SU-DHL-6 (cell line): ENCODE data around the gene CPZ.

Experiments
- H2AFZ ChIP-seq: fragments of 200-600 bp; sonication (generic); 2 replicates; pipeline ENCODE4 v1.6.1; 2014; ENCODE audit warnings: low read depth, mild to moderate bottlenecking, moderate library complexity, mixed read lengths, antibody characterized with exemption, low read length; ENCODE audit not compliant: severe bottlenecking
- H3F3A ChIP-seq: fragments of 200-600 bp; shearing (Covaris generic); 2 replicates; pipeline ENCODE4 v1.6.0; 2016; ENCODE audit warnings: antibody characterized with exemption, mild to moderate bottlenecking; ENCODE audit not compliant: insufficient read depth
- H3K27ac ChIP-seq: fragments of 200-600 bp; sonication (generic); 2 replicates; pipeline ENCODE4 v1.5.1; 2016; ENCODE audit warnings: low read depth, mild to moderate bottlenecking, low read length, moderate library complexity, mixed read lengths
- H3K27me3 ChIP-seq: fragments of 200-600 bp; sonication (generic), shearing (Covaris generic); 2 replicates; pipeline ENCODE4 v1.6.0; 2014; ENCODE audit warnings: mild to moderate bottlenecking, low read length
- H3K36me3 ChIP-seq: fragments of 200-600 bp; sonication (generic); 2 replicates; pipeline ENCODE4 v1.6.1; 2014; ENCODE audit warnings: mild to moderate bottlenecking, low read length, mixed read lengths
- H3K4me2 ChIP-seq: fragments of 300-600, 200-600 bp; shearing (Covaris generic), sonication (generic); 2 replicates; pipeline ENCODE4 v1.6.0; 2014; ENCODE audit warnings: low read length, low read depth, mild to moderate bottlenecking; ENCODE audit not compliant: poor library complexity, severe bottlenecking
- H3K4me3 ChIP-seq: fragments of 200-600 bp; sonication (generic); 2 replicates; pipeline ENCODE4 v1.5.1; 2014; ENCODE audit warnings: antibody characterized with exemption, low read length, mild to moderate bottlenecking, mixed read lengths; ENCODE audit not compliant: insufficient read depth, poor library complexity, severe bottlenecking
- H3K79me2 ChIP-seq: fragments of 200-600 bp; sonication (generic); 2 replicates; pipeline ENCODE4 v1.6.1; 2014; ENCODE audit warnings: mild to moderate bottlenecking, low read length, moderate library complexity; ENCODE audit not compliant: insufficient read depth
- H3K9ac ChIP-seq: fragments of 200-600 bp; sonication (generic); 2 replicates; pipeline ENCODE4 v1.7.0; 2014; ENCODE audit warnings: mild to moderate bottlenecking, low read length
- H3K9me2 ChIP-seq: fragments of 200-600 bp; sonication (generic); replicated peaks from 2 replicates; pipeline ENCODE4 v1.6.1; 2014; ENCODE audit warnings: low read length; ENCODE audit not compliant: insufficient read depth
- H3K9me3 ChIP-seq: fragments of 200-600 bp; sonication (generic); 2 replicates; pipeline ENCODE4 v1.6.1; 2014; ENCODE audit warnings: low read length, mixed read lengths; ENCODE audit not compliant: insufficient read depth
- H4K20me1 ChIP-seq: fragments of 200-600 bp; sonication (generic); 2 replicates; pipeline ENCODE4 v1.6.1; 2014; ENCODE audit warnings: low read depth, mild to moderate bottlenecking, antibody characterized with exemption, low read length, moderate library complexity, mixed read lengths
- EZH2phosphoT487 ChIP-seq: fragments of 200-600 bp; sonication (generic), shearing (Covaris generic); conservative IDR thresholded peaks from 2 replicates; pipeline ENCODE4 v1.6.1; 2018; ENCODE audit warnings: mild to moderate bottlenecking, antibody characterized with exemption, low read length, moderate library complexity, mixed read lengths
- TF ChIP-seq, protein P1 (sequence below): fragments of 200-600 bp; sonication (generic); IDR thresholded peaks from one replicate; pipeline ENCODE4 v1.5.1; 2017; ENCODE audit warnings: antibody characterized with exemption, mild to moderate bottlenecking, low read length, moderate library complexity; ENCODE audit not compliant: insufficient read depth, poor library complexity, severe bottlenecking

Gene CPZ

DNA sequence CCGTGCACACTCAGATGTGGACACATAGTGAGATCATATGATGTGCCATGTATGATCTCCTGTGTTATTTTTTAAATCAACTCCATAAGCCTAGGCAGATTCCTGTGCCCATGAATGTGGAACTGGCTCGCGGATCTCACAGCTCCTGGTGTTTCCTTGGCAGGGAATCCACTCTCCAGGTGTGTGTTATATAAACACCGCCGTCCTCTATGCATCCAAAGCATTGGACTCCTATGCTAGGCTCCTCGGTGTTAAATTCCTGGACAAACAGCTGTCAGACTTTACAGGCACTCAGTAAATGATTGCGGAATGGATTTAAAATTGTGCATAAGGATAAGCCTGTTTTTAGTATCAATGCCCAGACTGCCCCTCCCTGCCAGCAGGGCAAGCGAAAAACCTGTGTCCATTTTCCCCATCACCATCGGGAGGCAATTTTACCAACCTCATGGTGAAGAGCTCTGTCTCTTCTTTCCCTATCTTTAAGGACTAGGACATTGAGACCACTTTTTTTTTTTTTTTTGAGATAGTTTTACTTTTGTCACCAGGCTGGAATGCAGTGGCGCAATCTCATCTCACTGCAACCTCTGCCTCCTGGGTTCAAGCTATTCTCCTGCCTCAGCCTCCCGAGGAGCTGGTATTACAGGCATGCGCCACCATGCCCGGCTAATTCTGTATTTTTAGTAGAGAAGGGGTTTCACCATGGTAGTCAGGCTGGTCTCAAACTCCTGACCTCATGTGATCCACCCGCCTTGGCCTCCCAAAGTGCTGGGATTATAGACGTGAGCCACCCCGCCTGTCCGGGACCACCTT is 36.0 kb upstream of the CPZ start:
- no peak overlapping the region for H3K4me3 ChIP-seq
- no peak overlapping the region for H3K9ac ChIP-seq
- H3K27me3 ChIP-seq: no peaks in the 10 kb centered on the region
- H3K36me3 ChIP-seq: no peaks in the 10 kb centered on the region
- H3K4me2 ChIP-seq: no peak overlapping the region
- H3F3A ChIP-seq: no peaks in the 10 kb centered on the region
- no peaks in the 10 kb centered on the region for H4K20me1 ChIP-seq
- H2AFZ ChIP-seq: no peak overlapping the region
- no peaks in the 10 kb centered on the region for H3K9me3 ChIP-seq
- no peaks in the 10 kb centered on the region for H3K79me2 ChIP-seq
- no peaks in the 10 kb centered on the region for H3K9me2 ChIP-seq
- TF ChIP-seq EZH2phosphoT487: no peak
- TF ChIP-seq, protein P1, sequence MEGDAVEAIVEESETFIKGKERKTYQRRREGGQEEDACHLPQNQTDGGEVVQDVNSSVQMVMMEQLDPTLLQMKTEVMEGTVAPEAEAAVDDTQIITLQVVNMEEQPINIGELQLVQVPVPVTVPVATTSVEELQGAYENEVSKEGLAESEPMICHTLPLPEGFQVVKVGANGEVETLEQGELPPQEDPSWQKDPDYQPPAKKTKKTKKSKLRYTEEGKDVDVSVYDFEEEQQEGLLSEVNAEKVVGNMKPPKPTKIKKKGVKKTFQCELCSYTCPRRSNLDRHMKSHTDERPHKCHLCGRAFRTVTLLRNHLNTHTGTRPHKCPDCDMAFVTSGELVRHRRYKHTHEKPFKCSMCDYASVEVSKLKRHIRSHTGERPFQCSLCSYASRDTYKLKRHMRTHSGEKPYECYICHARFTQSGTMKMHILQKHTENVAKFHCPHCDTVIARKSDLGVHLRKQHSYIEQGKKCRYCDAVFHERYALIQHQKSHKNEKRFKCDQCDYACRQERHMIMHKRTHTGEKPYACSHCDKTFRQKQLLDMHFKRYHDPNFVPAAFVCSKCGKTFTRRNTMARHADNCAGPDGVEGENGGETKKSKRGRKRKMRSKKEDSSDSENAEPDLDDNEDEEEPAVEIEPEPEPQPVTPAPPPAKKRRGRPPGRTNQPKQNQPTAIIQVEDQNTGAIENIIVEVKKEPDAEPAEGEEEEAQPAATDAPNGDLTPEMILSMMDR: no peak
- H3K27ac ChIP-seq: no peak overlapping the region

DNA sequence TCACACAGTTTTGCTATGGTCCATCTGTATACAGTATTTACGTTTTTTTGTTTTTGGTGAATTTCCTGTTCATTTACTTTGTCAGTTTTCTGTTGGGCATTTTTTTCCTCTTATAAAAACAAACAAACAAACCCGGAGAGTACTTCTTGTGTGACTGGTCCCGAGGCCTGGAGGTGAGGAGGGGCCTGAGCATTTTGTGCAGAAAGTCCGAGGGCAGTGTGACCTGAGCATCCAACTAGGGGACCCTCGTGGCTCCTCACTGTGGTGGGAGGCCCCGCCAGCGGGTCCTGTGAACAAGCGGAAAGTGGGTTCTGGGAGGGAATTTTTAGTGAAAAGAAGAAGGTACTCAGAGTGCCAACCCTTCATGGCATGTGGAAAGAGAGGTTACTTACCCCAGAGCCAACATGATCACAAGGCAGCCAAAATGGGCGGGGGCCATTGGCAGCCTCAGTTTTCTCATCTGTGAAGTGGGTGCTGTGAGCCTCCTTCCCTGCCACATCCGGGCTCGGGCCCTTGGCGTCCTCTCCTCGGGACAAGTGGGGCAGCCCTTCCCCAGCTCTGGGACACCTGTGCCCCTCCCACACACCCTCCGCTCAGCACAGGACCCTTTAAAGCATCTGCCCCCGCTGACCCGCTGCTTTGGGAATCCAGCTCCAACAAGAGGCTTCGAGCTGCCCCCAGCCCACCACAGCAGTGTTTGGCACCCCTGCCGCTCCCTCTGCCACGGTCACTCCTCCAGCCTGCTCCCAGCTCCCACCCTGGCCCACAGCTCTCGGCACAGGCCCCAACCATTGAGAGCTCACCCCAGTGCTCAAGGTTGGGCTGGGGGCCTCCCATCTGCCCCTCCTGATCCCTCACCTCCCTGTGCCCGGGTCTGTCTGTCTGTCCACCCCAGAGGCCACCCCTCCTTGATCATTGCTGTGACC is 35.2 kb upstream of the CPZ start:
- H3K9ac ChIP-seq: no peak overlapping the region
- no peaks in the 10 kb centered on the region for H3F3A ChIP-seq
- no peaks in the 10 kb centered on the region for H3K36me3 ChIP-seq
- TF ChIP-seq, protein P1: no peak
- no peak overlapping the region for H3K4me2 ChIP-seq
- no peak overlapping the region for H3K4me3 ChIP-seq
- H3K79me2 ChIP-seq: no peaks in the 10 kb centered on the region
- H3K9me3 ChIP-seq: no peaks in the 10 kb centered on the region
- H2AFZ ChIP-seq: no peak overlapping the region
- H3K9me2 ChIP-seq: no peaks in the 10 kb centered on the region
- no peaks in the 10 kb centered on the region for H3K27me3 ChIP-seq
- no peaks in the 10 kb centered on the region for H4K20me1 ChIP-seq
- no peak overlapping the region for H3K27ac ChIP-seq

DNA sequence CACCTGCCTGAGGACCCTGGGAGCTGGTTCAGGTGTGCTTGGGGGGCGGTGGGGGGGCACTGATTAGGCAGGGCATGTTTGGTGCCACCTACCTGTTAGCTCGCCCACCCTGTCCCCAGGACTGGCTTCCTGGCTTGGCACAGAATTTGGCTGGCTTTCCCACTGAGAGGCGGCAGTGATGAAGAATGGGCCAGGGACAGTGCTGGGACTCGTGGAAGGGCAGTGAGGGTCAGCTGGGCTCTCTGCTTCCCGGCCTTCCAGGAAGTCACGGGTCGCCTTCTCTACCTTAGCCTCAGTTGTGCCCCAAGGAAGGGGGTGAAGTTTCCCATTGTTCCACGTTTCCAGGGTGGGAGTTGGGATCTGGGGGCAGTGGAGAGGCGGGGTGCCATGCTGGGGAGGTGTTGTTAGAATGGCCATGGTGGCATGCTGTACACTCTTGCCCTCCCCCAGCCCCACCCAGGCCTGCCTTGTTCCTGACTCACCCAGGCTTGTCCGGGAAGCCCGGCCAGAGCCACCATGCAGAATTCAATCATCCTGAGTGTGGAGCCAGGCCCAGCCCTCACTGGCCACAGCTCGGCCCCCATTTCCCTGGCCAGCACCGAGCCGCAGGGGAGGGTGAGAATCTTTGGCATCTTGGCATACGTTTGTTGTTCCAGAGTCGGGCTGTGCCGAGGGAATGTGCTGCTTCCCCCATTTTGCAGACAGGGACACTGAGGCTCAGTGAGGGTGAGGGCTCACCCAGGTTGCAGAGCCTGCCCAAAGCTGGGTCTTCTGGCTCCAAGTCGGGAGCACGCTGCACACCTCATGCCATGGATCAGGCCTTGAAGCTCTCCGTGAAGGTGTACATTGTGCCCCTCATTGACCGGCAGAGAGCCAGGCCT is 34.2 kb upstream of the CPZ start:
- no peaks in the 10 kb centered on the region for H3K79me2 ChIP-seq
- H3K4me3 ChIP-seq: no peak overlapping the region
- H4K20me1 ChIP-seq: no peaks in the 10 kb centered on the region
- no peak for TF ChIP-seq EZH2phosphoT487
- TF ChIP-seq, protein P1: no peak
- H3K9ac ChIP-seq: no peak overlapping the region
- no peaks in the 10 kb centered on the region for H3K9me2 ChIP-seq
- H3K27me3 ChIP-seq: no peaks in the 10 kb centered on the region
- H3K27ac ChIP-seq: no peak overlapping the region
- no peaks in the 10 kb centered on the region for H3F3A ChIP-seq
- H3K9me3 ChIP-seq: no peaks in the 10 kb centered on the region
- H3K4me2 ChIP-seq: no peak overlapping the region
- H3K36me3 ChIP-seq: no peaks in the 10 kb centered on the region
- H2AFZ ChIP-seq: no peak overlapping the region
